Renal cortical epithelial cell (primary cell): ENCODE measurements around the gene PER2. TPM values are rescaled to one million over a fixed set of nuclear protein-coding genes. Genes with fewer than 3 reads are reported as not detected.

Experiments used
- DNase-seq: peaks from one replicate; pipeline ENCODE4 v3.0.0-alpha.2; 2011; ENCODE audit warnings: low read depth
- total RNA-seq: library from RNA; depleted of rRNA; stranded (reverse); fragments of >200 nt; gene quantifications from 2 replicates; pipeline ENCODE4 v1.2.3, GENCODE V29; 2014

PER2 gene
- total RNA-seq, 1 donor from 2014 or later, result 3.7 TPM

DNA sequence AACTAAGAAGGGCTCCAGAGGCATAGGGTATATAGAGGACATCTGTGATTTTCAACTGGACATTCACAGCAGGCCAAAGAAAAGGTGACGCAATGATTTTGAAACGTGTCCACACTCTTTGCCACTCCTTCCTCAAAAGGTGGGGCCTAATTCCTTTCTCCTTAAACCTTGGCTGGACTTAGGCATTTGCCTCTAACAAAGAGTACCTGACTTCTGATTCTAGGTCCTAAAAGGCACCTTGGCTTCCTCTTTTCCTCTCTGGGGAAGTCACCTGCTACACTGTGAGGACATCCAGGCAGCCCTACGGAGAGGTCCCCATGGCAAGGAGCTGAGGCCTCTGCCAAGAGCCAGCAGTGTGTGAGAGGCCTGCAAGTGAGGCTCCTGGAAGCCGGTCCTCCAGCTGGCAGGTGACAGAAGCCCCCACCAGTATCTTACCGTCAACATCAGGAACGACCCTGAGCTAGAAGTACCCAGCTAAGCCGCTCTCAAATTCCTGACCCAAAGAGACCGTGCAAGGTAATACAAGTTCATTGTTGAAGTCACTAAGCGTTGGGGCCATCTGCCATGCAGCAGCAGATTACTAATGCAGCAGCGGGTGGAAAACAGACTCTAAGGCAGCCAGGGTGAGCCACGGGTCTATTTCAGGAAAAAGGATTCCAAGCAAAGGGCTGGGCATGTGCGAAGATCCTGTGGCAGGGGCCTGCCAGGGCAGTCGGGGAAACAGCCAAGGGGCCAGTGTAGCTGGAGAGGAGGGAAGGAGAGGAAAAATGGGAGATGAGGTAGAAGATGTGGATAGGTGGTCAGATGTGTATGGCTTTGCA lies 41.2 kb downstream of the PER2 start:
- no peak for DNase-seq

DNA sequence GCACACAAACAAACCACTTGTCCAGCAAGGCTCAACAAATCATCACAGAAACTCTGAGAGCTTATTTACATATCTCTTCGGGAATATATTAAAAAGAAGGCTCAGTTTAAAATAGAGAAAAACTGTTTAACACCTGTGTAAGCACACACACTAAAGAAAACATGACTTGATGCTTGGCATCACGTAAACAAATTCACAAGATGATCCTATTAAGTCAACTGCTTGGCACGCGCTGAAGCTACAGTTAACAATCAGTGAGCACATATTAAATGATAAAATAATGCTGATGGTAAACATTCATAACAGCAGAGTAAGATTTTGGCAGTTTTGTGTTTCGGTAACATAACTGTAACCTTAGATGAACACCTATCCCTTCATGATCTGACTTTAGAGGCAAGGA lies 44.3 kb downstream of the PER2 start:
- DNase-seq, result no peak

DNA sequence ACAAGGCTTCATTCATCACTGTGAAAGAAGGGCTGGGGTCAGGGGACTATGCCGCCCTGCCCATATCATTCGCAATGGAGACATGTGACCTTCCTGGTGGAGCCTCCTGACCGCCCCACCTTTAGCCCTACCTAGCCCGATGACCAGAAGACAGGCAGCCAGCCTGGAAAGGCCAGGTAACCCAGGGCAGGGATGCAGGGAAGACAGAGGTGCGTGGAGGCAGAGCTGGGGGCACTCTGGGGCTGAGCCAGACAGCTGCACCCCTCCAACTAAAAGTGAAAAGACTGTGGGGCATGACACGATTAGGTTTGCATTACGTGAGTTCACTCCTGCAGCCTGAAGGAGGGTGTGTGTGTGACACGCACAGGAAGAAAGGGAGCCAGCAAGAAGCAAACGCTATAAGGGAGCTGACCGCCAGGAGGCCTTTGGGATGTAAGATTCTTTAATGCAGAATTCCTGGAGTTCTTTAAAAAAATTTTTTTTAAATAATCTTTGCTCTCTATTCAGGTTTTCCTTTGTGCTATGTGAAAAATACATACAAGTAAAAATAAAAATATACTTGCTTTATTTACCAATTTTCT lies 44.8 kb downstream of the PER2 start:
- no peak for DNase-seq

DNA sequence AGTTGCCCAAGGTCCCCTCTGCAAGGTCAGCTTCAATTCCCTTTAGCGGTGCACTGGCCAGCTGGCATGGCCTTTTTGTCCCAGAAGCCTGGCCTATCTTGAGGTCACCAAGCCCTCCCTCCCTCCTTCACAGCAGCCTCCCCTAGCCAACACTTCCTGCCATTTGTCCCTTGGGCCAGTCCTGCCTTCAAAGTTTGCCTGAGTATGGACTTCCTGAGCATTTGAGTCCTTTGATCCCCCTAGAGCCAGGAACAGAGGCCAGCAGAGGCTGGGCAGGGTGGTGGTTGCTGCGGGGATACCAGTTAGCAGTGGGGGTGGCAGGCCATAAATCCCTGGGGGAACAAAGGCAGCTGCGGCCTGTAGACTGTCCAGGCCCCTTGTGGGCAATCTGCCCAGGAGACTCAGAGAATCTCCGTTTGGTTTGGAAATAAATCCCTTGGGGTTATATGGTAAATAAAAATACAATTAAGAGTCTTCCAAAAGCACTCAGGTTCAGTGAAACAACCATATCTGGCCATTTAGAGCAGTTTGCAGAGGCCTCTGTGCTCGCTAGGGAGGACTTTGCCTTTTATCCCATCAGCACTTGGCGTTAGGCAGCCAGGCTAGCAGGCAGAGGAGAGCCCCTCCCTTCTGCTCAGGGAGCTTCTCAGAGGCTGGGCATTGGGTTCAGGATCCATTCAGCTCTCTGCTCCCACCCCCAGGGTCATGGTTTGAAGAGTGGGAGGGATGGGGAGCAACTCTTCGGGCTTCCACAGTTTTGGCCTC lies 45.5 kb downstream of the PER2 start:
- no peak for DNase-seq

DNA sequence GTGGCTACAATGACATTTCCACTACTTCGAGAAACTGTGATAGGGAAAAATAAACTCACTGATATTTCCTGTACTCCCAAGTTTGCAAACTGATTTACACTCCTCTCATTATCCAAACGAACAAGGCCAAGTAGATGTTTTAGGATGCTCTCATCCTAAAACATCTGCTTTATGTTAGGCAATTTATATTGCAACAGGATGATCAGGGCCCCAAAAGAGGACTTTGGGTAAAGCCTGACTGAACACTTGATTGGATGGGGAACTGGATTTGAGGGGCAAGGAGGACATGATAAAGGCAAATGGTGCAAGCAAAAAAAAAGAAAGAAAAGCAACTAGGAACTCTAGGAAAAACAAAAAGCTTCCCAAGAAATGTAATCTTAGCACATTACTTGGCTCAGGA lies 46.4 kb downstream of the PER2 start:
- no peak for DNase-seq

DNA sequence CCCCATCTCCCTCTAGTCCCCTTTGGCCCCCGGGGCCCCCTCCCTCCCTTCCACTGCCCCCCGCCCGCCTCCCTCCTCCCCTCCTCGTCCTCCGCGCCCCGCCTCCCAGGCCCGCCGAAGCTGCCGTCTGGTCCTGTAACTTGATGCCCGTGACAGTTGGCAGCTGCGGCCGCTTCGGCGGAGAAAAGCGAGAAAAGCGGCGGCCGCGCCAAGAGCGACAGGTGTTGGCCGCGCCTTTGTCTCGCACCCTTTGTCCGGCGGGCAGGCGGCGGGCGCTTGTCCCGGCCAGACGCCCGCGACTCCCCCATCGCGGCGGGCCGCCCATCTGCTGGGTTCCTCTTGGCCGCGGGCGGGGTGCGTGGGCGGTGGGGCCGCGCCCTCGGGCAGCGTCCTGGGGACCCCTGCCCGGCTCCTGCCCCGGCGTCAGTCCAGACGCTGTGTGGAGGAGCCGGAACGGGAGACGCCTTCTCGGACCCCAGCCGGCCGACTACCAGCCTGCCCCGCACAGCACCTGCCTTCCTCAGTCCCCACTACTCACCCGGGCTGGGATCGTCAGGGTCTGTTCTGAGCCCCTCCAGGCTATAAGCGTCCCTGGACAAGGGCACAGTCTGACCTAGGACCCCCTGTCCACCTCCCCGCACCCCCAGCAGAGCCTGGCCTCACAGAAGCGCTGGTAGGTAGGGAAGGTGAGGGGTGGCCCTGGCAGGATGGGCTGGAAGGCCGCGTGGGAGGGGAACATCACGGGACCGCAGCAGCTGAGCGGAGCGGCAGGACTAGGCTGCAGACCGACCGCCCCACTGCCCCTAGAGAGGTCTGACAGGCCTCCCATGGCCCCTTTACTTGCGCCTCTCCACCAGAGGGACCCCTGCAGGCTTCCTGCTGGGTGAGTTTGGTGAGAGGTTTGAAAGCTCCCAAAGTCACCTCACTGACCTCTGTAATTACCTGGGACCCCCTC lies 47.4 kb downstream of the PER2 start:
- DNase-seq, result no peak

DNA sequence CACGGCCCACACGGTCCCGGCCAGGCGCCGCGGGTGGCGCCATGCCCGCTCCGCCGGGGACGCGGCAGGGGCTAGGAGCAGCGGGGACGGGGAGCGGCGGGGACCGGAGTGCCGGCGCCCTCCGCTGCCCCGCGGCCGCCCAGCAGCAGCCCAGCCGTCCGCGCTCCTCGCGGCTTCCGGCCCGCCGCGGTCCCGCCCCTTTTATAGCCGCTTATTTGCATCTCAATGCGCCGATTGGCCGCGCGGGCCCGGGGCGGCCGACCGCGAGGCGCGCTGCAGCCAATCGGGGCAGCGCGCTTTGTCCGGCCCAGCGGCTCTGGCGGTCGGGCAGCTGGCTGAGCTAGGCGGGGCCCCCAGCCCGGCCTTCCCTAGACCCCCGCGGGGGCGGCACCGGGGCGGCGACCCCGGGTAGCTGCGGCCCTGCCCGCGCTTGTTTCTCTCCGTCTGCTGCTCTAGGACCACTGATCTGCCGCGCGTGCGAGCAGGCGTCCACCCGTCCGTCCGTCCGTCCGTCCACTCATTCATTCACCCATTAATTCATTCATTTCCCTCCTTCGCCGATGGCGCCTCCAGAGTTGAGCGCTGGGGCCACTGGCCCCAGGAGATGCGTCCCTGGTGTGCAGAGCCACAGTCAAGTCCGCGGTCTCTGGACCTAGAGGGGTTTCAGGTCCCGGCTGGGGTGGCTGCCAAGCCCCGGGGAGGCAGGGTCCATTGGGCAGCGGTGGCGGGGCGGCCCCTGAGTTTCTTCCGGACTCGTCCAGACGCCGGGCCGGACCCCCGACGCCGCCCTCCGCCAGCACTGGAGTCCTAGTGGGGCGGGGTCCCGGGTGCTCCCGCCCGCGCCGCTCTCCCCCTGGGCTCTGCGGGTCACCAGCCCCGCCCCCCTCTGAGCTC lies 48.3 kb downstream of the PER2 start, which contains the start of gene HES6:
Gene HES6, minus strand, starts transcription at position 176 of the 894 bp plus-strand sequence. Its CDS starts 133 bp downstream, at position 43.
- DNase-seq, result peak; percentile 54

DNA sequence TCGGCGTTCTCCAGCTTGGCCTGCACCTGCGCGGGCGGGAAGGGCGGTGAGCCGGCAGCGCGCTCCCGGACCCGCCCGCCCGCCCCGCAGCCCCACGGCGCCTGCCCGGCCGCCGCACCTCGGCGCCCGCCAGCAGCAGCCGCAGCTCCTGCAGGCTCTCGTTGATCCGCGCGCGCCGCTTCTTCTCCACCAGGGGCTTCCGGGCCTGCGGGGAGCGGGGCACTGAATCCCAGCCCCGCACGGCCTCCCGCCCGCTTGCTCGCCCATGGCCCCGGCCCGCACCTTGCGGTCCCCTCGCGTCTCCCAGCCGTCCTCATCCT lies 48.9 kb downstream of the PER2 start:
- DNase-seq, result no peak

DNA sequence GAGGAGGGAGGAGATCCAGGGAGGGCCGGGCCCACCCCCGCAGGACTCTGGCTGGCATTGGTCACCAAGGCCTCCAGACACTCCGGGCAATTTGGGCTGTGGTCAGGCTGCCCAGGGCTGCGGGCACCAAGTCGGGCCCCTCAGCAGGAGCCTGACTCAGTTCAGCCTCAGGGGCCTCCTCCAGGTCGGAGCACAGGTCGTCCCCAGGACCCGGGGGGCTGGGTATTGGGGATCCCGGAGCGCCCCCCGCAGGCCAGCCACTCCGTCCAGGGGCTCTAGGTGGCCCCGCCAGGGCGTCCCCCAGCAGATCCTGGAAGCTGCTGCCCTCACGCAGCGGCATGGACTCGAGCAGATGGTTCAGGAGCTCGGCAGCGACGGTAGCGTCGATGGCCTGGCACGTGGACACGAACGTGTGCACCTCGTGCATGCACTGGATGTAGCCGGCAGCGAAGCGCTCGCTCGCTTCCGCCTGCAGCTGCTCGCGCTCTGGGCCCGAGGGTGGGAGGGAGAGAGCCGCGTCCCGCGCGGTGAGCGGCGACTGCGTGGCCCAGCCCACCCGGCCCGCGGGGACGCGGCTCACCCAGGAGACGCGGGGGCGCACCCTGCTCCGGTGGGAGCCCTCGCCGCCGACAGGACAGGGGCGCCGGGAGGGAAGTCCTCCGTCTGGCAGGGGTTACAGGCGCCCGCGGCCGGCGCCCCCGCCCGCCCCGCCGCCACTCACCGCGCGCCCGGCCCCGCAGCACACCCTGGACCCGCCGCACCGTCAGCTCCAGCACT lies 49.5 kb downstream of the PER2 start:
- no peak for DNase-seq

DNA sequence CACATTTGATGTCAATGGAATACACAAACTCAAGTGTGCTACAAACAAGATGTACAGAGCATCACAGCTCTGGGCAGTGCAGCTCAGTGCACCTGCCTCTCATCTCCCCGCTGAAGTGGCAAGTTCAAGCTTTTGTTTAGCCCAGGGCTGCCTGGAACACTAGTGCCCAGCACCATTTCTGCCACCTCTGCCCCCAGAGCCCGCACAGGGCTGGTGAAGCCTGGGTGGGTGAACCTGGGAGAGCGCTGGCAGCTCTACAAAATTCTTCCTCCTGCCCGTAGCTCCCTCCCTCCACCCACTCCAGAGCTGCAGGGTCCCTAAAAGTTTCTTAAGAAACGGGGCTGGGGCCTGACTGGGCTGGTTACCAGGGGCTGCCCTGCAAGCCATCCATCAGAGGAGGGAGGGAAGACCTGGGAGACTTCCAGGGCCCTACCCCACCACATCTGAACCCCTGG lies 50.1 kb downstream of the PER2 start:
- no peak for DNase-seq

DNA sequence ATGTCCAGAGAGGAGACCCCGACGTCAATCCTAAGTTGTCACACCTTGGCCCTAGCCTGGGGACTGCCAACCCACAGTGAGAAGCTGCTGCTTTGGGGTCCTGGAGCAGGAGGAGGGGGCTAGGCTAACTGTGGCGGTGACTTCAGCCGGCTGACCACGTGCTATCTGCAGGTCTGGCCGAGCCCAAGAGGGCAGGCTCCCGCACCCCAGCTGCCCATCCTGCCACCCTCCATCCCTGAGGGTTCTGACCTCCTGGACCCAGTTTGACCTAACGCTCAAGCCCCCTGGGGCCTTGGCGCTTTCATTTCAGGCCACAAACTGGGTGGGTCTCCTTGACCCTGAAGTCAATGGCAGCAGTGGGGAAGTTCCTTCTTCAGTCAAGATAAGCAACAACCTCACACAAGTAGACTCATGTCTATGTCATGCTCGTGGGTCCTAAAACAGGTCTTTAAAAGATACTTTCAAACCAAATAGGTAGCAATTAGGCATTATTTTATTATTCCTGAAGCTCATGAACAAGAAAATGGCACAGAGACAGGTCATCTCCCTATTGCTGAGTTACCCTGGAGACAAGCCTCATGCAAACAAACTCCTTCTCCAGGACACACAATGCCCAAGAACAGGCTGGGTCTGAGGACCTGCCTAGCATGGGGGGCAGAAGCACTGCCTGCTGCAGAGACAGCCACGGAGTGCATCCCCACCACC lies 50.8 kb downstream of the PER2 start:
- no peak for DNase-seq

DNA sequence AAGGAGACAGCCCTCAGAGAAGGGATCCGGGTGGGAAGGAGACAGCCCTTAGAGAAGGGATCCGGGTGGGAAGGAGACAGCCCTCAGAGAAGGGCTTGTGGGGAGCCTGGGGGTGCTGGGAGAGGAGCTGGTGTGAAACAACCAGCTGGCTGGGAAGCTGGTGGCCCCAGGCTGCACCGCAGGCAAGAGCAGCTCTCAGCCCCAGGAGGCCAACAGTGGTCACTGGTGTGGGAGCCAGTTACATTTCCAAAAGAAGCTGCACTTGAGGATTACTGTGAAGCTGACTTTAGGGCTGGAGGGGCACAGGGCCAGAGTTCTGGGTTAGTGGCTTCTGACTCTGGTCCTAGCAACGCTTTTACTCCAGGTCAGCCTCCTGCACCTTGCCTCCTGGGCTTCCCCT lies 51.8 kb downstream of the PER2 start:
- no peak for DNase-seq

DNA sequence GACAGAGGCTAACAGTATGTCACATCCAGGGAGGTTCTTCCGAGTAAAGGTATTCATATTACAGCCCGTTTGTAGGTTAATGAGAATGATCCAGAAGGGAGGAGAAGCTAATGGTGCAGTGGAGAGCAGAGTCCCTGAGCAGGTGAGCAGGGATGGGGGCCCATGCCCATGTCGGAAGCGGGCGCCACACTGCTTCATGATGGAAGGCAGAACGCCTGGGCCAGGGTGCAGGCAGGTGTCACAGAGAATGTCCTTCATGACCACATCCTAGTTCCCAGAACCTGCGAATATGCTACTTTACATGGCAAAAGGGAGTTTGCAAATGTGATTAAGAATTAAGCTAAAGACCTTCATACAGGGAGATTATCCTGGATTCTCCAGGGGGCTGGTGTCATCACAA lies 52.6 kb downstream of the PER2 start:
- DNase-seq, result no peak

DNA sequence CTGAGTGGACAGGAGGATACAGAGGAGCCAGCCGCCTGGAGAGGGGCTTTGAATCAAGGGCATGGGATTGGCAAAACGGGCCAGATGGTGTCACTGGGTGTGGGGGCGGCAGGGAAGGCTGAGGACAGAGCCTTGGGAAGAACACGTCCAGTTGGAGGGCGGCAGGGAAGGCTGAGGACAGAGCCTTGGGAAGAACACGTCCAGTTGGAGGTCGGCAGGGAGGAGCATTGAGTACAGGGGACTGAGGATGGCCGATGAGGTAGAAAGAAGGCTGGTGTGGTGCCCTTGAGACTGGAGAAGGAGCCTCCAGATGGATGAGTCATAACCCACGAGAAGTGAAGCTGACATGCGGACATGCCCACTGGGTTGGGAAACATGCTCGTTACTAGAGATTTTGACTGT lies 53.1 kb downstream of the PER2 start:
- DNase-seq, result peak; percentile 46

DNA sequence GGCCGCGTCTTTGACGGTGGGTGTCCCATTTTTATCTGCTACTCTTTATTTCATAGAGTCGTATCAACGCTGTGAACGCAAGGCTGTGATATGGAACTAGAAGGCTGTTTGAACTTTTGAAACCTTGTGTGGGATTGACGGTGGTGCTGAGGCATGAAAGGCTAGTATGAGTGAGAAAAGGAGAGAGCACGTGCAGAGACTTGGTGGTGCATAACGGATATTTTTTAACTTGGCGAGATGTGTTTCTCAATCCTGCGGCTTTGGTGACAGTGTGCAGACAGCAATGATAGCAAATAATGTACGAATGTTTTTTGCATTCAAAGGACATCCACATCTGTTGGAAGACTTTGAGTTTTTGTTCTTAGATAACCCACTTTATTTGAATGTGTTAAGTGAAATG lies 54.8 kb downstream of the PER2 start:
- DNase-seq, result no peak

DNA sequence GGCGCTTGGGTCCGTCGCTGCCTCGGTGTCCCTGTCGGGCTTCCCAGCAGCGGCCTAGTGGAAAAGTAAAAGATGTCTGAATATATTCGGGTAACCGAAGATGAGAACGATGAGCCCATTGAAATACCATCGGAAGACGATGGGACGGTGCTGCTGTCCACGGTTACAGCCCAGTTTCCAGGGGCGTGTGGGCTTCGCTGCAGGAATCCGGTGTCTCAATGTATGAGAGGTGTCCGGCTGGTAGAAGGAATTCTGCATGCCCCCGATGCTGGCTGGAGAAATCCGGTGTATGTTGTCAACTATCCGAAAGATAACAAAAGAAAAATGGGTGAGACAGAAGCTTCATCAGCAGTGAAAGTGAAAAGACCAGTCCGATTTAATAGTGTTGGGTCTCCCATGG lies 56.6 kb downstream of the PER2 start:
- no peak for DNase-seq

DNA sequence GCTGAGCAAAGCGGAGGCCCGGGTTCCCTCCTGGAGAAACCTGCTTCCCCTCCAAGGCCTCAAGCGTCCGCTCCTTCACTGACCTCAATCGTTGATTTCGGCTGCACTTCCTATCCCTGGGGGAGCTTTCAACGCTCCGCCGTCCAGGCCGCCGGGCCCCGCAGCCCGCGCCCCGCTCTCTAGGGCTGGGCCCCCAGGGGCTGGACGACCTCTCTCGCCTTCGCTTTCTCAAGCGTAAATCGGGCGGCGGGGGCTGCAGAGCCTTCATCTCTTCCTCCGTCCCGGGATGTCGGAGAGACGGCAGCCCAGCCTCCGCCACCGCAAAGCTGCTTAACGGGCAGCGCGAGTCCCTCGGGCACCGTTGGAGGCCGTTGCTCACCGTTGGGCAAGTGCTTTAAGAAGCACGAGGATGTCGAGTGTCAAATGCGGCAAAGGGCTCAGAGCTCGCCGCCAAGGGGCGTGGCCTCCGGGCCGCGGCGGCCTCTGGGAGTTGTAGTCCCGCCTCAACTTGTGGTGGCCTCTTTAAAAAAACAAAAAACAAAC lies 57.1 kb downstream of the PER2 start:
- peak; percentile 61 for DNase-seq

DNA sequence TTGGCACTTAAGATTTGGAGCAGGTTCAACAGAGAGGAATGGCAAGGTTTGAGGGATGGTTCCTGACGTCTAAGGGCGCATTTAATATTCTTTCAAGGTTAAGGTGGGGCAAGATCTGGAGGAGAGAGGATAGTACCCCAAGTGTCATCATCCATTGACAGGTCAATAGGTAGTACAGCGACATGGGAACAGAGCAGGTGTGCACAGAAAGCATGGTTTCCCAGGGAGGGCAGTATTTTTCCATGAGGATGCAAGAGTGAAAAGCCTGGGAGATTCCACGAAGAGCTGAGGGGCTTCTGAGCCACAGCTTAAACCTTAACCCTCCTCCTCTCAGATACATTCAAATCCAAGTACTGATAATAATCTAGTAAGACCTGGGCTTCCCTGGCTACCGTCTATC lies 57.7 kb downstream of the PER2 start:
- no peak for DNase-seq

DNA sequence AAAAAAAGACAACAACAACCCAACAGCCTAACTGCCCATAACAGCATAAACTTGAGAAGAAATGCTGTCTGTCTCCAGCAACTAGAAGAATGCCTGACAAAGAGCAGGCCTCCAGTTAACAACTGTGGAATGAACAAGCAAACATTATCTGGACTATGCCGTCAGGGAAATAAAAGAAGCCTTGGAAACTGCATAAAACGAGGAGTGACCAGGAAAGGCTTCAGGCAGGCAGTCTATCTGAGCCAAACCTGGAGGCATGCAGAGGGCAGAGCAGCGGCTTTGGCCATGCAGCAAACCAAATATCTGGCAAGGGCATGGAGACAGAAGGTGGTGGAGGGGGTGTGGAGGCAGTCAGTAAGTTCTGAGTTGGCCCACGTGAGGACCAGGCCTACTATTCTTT lies 59.7 kb downstream of the PER2 start:
- DNase-seq, result no peak
